ACHN (cell line): Measurements from ENCODE around the gene CACNA1E.

ENCODE experiments used
- DNase-seq: peaks from one replicate; pipeline ENCODE4 v3.0.0-alpha.2; 2015
- in situ Hi-C: cut with HindIII; loops from 2 replicates; pipeline ENCODE4 v1.10.0; 2017; ENCODE audit warnings: low sequenced_read_pairs, low pct_ligation_motif_present, low pct_unique_long_range_greater_than_20kb

Gene CACNA1E

DNA sequence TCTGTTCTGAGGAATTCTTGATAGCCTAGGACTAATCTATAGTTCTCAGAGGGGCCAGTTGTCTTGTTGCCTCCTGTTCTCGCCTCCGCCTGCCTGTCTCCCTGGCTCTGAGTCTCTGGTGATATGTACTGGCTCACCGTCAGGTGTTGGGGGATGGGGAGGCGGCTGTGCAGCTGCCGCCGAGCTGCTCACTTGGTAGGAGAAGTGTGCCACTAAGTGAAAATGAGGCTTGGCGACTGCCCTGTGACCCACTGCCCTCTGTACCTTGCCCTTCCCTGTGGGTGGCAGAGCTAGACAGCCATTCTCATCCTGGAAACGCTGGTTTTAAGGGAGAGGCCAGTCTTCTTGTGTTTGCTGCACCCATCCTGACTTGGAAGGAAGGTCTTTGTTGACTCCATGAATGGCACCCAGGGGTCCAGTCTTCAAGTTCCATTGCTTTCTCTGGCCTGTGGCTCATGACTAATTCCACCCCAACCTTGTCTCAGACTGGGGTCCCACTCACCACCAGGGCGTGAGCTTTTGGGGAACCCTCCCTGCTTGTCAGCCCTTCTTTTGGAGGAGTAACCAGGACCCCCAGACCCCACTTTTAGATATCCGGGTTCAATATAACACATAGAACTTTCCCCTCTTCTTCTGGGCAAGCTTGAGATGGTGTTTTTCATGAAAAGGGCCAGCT lies 120.6 kb downstream of the CACNA1E start:
- DNase-seq, result no peak
- in situ Hi-C loops, result no loop called here

DNA sequence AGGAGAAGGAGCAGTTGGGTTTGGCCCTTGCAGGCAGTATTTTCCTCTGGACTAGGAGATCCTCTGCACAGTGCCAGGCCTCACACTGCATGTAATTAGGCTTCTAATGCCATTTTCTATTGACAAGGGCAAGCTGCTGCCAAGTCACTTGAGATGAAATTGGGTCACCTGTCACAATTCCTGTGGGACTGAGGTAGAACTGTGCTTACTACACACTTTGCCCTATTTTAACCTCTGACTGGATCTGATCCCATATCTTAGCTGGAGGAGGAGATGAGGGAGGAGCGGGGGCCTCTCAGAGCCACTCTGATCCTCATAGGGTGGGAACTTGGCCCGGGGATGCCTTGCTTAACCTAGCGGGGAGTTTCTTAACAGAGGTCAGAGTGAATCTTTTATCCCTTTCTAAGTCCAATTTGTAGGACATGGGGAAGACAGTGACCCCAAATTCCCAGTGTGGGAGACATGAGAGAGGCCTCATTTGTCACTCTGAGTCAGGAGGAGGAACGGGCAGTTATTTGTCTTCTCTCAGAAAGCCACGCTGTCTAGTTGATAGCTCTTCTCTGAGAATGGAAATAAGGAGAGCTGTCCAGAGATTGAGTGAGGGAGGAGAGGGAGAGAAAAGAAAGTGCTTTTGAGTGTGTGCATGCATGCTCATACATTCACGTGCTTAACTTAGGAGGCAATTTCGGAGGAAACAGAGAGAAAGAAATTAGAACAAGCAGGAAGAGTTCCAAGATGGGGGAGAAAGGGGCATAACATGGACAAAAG lies 121.3 kb downstream of the CACNA1E start:
- in situ Hi-C loops, result no loop called here

DNA sequence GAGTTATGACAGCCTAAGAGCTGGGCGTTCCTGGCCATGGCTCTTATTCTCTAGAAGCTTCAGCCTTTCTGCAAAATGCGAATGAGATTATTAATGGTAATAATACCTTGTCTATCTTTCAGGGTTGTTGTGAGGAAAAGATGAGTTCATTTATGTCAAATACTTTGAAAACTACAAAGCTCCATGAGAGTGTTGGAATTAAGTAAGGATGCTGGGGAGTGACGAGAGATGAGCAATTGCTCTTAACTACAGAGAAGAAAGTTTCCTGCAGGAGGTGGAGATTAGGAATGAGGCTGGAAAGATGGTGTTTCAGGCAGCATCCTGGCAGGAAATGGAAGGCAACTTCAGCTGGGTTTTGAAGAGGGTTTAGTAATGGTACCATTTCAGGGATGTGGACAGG lies 124.2 kb downstream of the CACNA1E start:
- in situ Hi-C loops, result no loop called here
- DNase-seq, result no peak

More for the DNA sequence above, 121.3 kb downstream of the CACNA1E start:
- DNase-seq, result no peak

DNA sequence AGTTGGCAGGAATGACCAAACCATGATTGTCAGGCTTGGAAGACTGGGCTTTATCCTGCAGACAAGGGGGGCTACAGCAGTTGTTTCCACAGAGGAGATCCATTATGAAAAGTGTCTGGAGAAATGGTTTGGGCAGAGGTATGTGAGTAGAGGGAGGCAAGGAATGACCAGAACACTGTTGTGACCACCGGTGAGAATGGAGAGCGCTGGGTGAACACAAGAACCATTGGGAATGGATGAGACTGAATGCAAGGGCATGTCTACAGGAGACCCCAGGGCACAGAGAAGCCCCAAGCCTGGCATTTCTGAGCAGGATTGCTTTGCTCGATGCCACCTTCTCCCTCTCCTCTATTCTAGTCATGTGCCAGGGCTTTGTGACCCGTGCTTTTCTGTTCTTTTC lies 125.1 kb downstream of the CACNA1E start:
- DNase-seq, result no peak
- in situ Hi-C loops, result no loop called here

DNA sequence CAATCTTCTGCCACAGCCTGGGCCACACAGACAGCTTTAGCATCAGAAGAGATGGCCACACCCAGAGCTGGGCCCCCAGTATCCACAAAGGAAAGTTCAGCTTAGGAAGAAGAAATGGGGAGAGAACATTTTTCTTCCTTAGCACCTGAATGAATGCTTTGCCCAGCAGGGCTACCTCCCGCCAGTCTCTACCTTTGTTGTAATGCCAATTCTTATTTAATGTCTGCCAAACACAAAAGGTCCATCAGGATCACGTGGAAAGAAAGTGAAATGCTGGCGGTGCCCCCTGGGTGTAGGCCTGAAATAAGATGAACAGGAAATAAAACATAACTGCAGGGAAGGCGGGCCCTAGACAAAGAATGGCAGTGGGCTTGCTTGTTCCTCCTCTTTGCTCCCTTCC lies 125.6 kb downstream of the CACNA1E start:
- DNase-seq, result no peak
- in situ Hi-C loops, result no loop called here

DNA sequence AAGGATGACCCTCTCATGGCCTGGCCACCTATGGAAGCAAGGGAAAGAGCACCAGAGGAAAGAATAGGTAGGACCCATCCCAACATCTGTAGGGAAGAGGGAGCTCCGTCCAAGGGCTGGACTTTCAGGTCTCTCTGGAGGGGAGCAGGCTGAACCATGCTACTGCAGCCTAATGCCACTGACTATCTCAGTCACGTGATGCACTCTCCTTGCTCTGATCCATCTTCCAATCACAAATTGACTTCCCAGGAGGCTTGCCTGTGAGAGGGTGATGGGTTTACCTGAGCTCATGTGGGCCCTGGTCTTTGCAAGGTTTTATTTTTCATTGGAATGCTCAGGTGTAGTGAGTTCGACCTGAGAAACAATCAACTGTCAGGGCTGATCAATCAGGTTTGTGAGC lies 128.8 kb downstream of the CACNA1E start:
- in situ Hi-C loops, result no loop called here
- no peak for DNase-seq

DNA sequence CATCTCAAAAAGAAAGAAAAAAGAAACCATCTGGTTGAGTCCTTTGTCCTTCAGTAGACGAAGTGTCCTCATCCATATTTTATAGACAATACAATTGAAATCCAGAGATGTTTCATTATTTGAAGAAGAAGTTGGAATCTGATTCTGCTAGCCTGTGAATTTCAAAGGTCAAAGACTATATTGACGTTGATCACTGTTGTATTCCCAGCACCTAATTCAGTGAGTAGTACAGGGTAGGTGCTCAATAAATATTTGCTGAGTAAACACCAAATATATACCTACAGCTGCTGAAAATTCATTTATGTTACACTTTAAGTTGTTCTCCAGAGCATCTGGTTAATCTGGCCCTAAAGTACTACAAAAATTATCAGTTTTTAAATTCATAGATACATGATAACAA lies 135.2 kb downstream of the CACNA1E start:
- no peak for DNase-seq
- in situ Hi-C loops, result no loop called here

DNA sequence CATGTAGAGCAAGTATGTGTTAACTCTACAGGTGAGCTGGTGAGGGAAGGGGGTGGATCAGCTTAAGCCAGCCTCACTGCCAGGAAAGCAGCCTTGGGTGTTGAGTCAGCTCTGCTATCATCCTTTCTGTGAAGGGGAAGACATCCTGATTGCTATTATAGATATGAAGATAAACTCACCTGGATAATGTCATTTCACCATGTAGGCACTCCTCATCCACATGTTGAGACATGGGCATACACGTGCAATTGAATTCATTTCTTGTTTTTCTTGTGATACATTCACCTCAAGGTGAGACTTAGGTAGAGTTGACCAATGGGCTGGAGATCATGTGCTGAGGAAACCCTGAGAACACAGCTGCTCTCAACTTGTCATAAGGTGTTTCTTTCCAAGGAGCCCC lies 136.9 kb downstream of the CACNA1E start:
- in situ Hi-C loops, result no loop called here
- no peak for DNase-seq

DNA sequence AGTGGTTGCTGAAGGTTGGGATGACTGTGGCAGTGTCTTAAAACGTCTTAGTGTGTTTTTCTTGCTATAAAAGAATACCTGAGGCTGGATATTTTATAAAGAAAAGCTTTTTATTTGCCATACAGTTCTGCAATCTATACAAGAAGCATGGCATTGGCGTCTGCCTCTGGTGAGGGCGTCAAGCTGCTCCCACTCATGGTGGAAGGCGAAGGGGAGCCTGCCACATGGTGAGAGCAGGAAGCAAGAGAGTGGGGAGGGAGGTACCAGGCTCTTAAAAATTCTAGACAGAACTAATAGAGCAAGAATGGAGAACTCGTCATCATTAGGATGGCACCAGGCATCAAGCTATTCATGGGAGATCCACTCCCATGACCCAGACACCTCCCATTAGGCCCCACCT lies 140.5 kb downstream of the CACNA1E start:
- DNase-seq, result no peak
- in situ Hi-C loops, result no loop called here

DNA sequence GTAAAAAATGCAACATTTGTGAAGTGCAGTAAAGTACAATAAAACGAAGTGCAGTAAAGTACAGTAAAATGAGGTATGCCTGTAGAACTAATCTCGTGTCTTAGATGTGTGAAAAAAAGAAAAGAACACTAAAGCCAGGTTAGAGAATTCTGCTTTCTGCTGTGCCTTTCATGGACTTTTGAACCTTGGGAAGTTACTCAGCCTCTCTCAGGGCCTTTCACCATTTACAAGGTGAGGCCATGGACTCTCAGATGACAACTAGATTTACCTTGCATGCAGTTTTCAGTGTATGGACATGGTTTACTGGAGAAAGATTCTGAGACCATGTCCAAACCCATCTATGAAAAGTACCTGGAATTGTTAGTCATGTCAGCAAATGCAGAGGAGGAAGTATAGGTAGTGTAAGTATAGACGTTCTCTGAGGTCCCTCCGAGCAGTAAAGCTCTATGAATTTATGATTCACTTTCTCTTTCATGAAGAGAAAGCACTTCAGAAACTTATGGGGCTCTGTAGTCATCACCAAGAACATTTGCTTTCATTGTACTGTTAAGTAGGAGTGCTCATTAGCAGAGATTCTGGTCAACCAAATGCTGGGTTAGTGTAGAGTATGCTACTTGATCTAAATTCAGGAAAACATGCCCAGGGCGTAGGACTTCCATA lies 143.1 kb downstream of the CACNA1E start:
- DNase-seq, result no peak
- in situ Hi-C loops, result no loop called here

DNA sequence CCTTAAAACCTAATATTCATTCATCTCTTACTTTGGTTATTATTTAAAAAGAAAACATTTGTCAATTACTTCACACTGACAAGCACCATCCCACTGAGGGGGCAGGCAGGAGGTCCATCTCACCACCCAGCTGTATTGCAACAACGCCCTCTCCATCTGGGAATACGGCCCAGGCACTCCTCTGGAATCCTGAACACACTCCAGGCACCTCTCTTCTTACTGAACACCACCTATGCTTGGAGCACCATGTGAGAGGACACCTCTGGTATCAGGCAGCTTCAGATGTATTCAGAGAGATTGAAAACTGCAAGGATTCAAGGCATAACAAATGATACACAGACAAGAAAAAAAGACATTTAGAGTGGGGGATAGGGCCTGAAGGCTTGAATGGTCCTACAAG lies 147.1 kb downstream of the CACNA1E start:
- DNase-seq, result no peak
- in situ Hi-C loops, result no loop called here

DNA sequence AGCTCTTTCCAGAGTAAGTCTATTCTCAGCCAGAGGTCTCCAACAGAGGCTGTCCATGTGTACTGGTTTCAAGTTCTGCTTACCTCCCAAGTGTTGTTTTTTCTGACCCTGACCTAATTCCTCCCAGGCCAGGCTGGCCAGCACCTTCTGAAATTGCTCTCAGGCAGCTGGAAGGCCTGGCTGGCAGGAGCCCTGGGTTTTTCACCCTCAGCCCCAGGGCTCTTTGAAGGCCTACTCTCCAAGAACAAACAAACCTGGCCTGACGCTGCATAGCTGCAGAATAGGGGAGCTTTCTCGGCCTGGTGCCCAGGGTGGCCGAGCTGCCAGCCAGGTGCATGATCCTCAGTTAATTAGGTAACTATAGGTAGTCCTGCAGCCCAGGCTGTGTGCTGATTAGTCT lies 147.5 kb downstream of the CACNA1E start:
- in situ Hi-C loops, result no loop called here
- no peak for DNase-seq

DNA sequence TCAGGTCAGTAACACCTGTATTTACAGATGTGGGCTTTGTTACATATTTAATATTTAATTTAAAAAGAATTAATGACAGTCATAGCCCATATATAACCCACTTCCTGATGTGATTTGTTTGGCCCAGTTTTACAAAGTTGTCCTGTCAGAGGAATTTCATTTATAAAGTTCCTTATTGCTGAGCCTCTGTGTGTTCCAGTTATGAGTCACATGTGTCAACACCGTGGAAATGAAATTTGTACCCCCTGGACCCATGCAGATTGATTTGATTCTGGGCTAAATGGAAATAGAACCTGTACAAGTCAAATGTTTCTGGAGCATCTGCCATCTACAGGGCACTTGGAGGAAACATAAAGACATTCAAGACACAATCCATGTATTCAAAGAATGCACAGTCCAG lies 149.2 kb downstream of the CACNA1E start:
- in situ Hi-C loops, result no loop called here
- no peak for DNase-seq

DNA sequence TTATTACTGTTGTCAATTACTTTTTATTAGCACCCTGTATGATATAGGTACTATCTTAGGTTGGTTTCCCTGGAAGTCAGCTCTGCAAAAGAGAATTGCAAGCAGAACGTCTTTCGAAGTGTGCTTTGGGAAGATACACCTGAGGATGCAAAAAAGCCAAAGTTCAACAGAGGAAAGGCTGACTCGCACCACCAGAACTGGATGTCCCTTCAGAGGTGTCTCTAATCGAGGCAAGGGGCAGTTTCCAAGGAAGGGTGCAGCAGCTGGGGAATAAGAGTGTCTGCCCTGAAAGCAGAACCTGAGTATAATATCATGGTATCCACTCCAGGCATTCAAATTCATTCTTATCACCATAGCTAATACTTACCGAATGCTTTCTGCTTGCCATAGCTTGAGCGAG lies 149.6 kb downstream of the CACNA1E start:
- no peak for DNase-seq
- in situ Hi-C loops, result no loop called here

DNA sequence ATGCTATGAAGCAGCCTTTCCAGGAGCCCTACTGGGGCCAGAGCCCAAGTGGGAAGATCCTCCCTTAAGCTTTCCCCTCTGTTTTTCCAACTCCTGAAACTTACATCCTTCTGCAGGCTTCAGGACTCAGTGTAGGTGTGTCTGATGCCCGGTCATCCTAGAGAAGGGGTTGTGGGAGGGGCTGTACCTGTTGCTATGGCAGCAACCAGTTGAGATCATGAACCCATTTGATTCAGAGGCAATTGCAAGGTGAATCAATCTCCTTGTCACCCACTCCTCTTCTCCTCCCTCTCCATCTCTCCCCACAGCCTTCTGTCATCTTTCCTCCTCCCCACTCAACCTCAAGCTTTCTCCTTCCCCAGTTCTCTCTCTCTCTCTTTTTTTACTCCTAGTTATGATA lies 151.8 kb downstream of the CACNA1E start:
- DNase-seq, result no peak
- in situ Hi-C loops, result no loop called here

DNA sequence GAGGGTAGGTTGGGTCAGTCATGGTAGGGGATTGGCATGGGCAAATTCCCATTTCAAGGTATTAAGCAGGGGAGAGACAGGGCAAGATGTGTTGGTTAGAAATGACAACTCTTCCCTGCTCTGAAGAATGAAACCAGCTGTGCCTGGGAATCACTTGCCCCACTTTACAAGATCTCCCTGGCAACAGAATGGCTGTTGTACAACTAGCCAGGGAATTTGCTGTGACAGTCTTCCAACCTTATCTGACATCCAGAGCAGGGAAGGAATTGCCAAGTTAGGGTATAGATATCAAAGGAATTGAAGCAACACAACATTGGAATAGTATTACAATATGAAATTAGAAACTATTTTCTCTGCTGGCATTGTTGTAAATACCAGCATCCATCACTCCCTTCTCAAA lies 154.7 kb downstream of the CACNA1E start:
- DNase-seq, result no peak
- in situ Hi-C loops, result no loop called here

DNA sequence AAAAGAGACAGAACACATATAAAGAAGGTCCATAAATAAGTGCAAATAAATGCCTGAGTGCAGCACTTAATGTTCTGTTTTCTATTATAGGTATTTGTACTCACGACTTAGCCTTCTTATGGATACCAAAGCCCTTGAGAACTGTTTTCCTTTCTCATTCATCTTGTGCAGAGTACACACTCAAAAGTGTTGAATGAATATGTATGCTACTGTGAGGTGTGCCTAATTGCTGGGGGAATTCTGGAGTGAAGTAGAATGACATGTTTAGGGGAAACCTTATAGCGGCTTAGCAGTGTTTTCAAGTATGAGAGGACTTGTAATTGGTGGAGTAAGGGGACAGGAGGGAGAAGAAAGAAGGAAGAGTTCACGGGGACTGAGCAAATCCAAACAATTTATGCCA lies 157.6 kb downstream of the CACNA1E start:
- no peak for DNase-seq
- in situ Hi-C loops, result no loop called here

DNA sequence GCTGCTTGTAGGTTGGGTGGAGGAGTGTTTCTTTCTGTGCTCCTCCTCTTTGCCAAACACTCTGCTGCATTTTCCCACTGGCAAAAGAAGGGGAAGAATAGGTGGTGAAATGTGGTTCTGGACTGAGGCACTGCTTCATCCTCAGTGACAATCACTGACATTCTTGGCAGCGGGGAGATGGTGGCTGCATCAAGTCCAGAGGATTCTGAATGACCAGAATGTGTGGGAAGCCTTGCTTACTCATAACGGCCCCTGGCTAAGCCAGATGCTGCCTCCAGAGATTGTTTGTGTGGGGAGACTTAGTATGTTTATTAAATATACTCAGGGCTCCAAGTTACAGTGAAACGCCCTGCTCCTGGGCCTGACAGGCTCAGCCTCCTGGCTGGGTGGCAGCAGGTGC lies 160.3 kb downstream of the CACNA1E start:
- DNase-seq, result no peak
- in situ Hi-C loops, result no loop called here

DNA sequence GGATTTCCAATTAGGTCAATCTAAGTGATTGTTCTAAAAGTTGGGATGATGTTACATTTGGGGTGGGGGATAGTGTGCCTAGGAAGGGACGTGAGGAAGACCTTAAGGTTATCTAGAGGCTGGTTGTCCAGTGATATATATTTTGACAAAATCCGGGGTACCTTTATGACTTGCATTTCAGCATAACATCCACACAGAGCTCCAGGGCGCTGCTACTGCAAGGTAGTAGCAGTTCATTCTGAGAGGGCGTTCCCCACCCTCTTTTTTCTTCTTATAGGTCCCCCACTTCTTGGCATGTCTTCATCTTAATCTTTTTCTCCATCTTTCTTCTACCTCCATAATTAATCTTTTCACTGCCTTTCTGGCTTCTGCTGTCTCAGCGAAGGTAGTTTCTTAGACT lies 161.9 kb downstream of the CACNA1E start:
- in situ Hi-C loops, result no loop called here
- no peak for DNase-seq

DNA sequence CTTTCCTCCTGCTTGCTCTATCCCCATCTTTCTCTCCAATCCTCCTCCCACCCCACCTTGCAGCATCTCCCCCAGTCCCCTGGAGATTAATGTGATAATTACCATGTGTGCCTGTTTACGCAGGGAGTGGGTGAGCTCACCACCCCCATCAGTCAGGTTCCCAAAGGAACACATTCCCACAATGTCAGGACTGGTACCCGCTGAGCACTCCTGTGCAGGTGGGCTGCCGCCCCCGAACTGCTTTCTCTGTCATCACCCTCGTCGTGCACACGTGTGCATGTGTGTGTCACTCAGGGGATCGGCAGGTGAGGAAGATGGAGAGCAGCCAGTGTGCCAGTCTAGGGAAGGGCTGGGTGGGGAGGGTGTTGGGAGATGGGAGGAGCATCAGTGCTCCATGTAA lies 163.4 kb downstream of the CACNA1E start:
- in situ Hi-C loops, result no loop called here
- no peak for DNase-seq
